CD1c-positive myeloid dendritic cell (primary cell): Measurements from ENCODE around the gene PSMF1.
"Not testable (repeated sequence)": the region's sequence is repeated elsewhere in the genome, so short reads cannot be mapped to it uniquely, and the experiment has no call there.

ENCODE experiments used
- DNase-seq: peaks from one replicate; pipeline ENCODE4 v3.0.0-alpha.2; 2016; ENCODE audit errors: extremely low spot score

The PSMF1 gene

GRCh38 chr20:1122388-1123315, 4.2 kb downstream of the PSMF1 start:
- peak; percentile 48 for DNase-seq

- peak; percentile 52 for DNase-seq
Observed at GRCh38 chr20:1123666-1124065, 5.3 kb downstream of the PSMF1 start.

DNA sequence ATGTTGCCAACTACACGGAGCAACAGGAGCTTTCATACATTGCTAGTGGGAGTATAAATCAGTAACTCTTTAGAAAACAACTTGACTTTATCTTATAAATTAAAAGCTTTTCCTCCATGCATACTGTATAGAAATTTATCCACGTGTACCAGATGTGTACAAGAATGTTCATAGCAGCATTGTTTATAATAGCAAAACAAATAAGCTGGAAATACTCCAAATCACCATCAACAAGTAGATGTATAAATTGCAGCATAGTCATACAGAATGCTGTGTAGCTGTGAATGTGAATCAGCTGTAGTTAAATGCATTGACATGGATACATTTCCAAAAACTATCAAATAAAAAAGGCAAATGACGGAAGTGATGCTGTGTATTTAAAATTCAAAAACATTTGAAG, 6.0 kb downstream of the PSMF1 start:
- DNase-seq: no peak

DNA sequence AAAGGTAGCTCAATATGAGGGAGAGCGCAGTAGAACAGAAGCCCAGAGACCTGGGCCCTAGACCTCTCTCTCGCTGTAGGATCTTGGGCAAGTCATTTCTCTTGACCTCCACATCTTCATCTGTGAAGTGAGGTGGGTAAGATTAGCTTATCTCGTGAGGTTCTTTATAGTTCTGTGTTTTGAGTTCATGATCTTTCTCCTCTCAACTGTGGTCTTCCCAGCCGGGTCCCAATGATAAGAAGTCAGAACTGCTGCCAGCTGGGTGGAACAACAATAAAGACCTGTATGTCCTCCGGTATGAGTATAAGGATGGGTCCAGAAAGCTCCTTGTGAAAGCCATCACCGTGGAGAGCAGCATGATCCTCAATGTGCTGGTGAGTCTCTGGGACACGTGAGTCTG, 6.9 kb downstream of the PSMF1 start:
- no peak for DNase-seq

- no peak for DNase-seq
Observed at GRCh38 chr20:1127840-1128239, 9.4 kb downstream of the PSMF1 start.

- DNase-seq: no peak
Observed at GRCh38 chr20:1130058-1130694, 11.8 kb downstream of the PSMF1 start.

DNA sequence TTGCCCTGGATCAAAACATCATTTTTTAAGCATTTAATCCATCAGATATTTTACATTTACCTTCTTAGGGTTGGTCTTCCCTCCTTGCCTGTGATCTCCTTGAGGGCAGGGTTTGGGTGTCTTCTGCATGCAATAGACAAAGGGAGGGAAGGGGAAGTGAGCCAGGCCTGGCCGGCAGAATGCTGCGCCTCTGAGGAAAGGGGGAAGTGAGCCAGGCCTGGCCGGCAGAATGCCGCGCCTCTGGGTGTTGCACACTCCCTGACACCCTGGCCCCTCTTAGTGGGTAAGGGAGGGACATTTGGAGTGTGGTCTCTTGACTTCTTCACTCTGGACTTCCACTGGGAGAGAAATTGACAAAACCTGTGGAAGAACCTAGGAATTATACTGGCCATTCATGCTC, 12.4 kb downstream of the PSMF1 start:
- DNase-seq: peak; percentile 81

- DNase-seq: no peak
Observed at GRCh38 chr20:1131354-1131753, 13.0 kb downstream of the PSMF1 start.

DNA sequence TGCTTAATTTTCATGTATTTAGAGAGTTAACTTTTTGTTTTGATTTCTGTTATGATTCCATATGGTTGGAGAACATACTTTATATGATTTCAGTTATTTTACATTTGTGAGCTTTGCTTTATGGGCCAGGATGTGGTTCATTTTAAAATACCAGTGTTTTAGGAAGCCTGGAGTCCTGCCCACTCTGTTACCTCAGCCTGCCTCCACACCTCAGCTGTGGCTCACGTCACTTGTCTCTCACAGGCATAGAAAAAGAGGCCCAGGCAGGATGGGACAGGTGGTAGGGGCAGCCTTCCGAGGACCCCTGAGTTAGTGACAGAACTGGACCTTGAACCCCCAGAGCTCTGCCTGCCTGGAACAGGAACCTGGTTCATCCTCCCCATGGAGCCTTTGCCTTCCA, 16.0 kb downstream of the PSMF1 start:
- DNase-seq: no peak

GRCh38 chr20:1134836-1135235, 16.4 kb downstream of the PSMF1 start:
- DNase-seq: no peak

DNA sequence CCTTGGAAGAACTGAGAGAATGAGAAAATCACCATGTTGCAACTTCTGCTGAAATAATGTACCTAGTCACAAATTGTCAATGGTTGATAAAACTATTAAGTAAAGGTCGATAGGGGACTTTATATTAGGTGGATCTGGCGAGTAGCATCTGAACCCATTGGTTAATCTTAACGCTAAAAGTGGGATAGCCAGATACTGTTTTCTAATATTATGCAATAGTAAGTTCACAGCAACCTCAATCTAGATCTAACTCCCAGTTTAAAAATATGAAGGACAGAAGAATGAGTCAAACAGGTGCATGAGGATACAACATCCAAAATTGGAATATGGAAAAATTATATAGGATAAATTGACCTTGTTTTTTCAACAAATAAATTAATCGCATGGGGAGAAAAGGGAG, 18.8 kb downstream of the PSMF1 start:
- DNase-seq: no peak

GRCh38 chr20:1144401-1145172, 26.2 kb downstream of the PSMF1 start:
- DNase-seq: no peak

GRCh38 chr20:1146957-1147356, 28.6 kb downstream of the PSMF1 start:
- no peak for DNase-seq

- not testable (repeated sequence) for DNase-seq
Observed at GRCh38 chr20:1149812-1150211, 31.4 kb downstream of the PSMF1 start.

- peak; percentile 8 for DNase-seq
Observed at GRCh38 chr20:1150218-1150617, 31.8 kb downstream of the PSMF1 start.

DNA sequence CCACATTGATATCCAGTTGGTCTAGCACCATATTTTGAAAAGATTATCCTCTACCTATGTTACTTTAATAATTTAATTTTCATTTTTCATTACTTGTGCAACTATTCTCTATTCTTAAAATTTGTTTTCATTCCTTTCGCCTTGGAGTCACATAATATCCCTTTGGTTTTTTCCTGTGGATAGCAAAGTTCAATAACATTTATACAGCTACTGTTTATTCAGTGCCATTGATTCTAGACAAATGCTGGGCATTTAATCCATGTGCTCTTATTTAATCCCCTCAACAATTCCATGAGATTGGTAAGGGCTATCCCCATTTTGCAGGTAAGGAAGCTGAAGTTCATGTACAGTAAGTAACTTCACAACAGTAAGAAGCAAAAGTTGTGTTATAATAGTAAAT, 32.6 kb downstream of the PSMF1 start:
- no peak for DNase-seq

DNA sequence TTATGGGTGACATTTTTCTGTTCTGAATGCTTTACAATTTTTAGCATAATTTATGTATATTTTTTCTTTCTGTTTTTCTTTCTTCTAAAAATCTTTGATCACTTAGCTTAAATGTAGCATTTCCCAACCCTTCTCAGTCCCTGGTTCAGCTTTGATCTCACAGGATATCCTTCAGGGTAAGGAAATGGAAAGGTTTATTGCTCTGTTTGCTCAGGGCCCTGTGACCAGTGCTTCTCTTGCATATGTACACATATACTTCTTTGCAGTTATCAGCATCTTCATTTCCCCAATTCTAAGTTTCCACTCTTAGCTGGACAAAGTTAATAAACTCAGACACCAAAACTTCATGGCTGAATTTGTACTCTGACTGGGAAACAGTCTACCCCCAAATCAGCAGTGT, 35.8 kb downstream of the PSMF1 start:
- DNase-seq: no peak

DNA sequence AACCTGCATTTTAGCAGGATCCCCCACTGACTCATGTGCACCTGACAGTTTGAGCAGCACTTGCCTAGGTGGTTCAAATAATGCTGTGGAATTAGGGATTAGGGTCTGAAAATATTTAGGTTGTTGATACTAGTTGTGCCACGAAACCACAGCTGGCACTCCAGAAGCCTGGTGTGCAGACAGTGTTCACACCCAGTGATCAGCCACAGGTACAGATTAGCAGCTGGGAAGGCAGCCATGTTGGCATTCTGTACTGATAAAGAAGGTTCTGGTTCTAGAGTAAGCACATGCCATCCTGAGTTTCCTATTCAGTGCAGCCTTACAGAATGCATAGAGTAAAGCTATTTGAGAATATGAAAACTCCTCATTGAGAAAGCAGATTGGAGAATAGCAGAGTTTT, 36.3 kb downstream of the PSMF1 start:
- no peak for DNase-seq

- DNase-seq: no peak
Observed at GRCh38 chr20:1155342-1155741, 36.9 kb downstream of the PSMF1 start.

- no peak for DNase-seq
Observed at GRCh38 chr20:1160496-1160895, 42.1 kb downstream of the PSMF1 start.

- no peak for DNase-seq
Observed at GRCh38 chr20:1160991-1161390, 42.6 kb downstream of the PSMF1 start.

DNA sequence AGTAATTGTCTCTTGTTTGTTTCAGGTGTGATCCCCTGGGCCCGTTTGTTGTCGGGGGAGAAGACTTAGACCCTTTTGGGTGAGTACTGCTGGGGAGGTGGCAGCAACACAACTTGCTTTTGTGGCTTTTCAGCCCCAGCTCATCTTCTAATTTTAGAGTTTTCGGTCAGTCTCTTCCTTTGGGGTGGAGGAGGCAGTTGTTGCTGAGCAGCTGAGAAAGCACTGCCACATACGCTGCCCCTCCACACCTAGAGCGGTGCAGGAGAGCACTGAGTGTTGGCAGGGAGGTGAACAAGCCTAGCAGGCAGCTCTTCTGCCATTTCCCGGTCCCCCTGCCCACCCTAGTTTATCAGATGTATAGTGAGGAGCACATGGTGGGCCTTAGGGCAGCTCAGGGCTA, 44.7 kb downstream of the PSMF1 start:
- no peak for DNase-seq

GRCh38 chr20:1163653-1164052, 45.3 kb downstream of the PSMF1 start:
- no peak for DNase-seq
